Uterus (tissue), 2 donors: Measurements from ENCODE around the gene GFER.

ENCODE experiments used
- CTCF ChIP-seq, 4 experiments: fragments of 200-600 bp in 2 of 4; fragments of 450-650 bp in 2 of 4; sonication (generic) in 2 of 4; IDR thresholded peaks; one replicate each; pipeline ENCODE4 v1.5.1; 2016 to 2019; ENCODE audit warnings: antibody characterized with exemption in 4 of 4, mild to moderate bottlenecking in 2 of 4, moderate library complexity in 1 of 4
- POLR2A ChIP-seq, 2 donors: fragments of 450-650 bp; IDR thresholded peaks; one replicate each; pipeline ENCODE4 v1.6.1; 2016; ENCODE audit warnings: antibody characterized with exemption in 2 of 2, mild to moderate bottlenecking in 1 of 2, moderate library complexity in 1 of 2

- no peak for TF ChIP-seq CTCF (IDR thresholded peaks at IDR 0.05)
- no peak for TF ChIP-seq POLR2A (IDR thresholded peaks at IDR 0.05)
Observed at GRCh38 chr16:1980770-1981087, 3.3 kb upstream of the GFER start.
